Endodermal cell (in vitro differentiated cells): Measurements from ENCODE around the gene IL1RAP. TPM values are rescaled to one million over a fixed set of nuclear protein-coding genes. Genes with fewer than 3 reads are reported as not detected.

Experiments
- DNase-seq: peaks from one replicate; pipeline ENCODE4 v3.0.0-alpha.2; 2017
- H3K27ac ChIP-seq: 2 replicates; pipeline ENCODE4 v1.5.1; 2013; ENCODE audit warnings: mild to moderate bottlenecking, low read depth, low read length, moderate library complexity
- H3K27me3 ChIP-seq: 2 replicates; pipeline ENCODE4 v1.6.1; 2013; ENCODE audit warnings: mild to moderate bottlenecking, low read length, moderate library complexity; ENCODE audit not compliant: insufficient read depth, control insufficient read depth, poor library complexity, severe bottlenecking
- H3K36me3 ChIP-seq: 2 replicates; pipeline ENCODE4 v1.7.0; 2013; ENCODE audit warnings: mild to moderate bottlenecking, low read length, moderate library complexity; ENCODE audit not compliant: control insufficient read depth, insufficient read depth
- H3K4me1 ChIP-seq: one replicate; pipeline ENCODE4 v1.7.0; 2013; ENCODE audit warnings: low read length; ENCODE audit not compliant: control insufficient read depth, insufficient read depth
- H3K4me3 ChIP-seq: 2 replicates; pipeline ENCODE4 v1.5.1; 2013; ENCODE audit warnings: mild to moderate bottlenecking, low read length, moderate library complexity
- H3K9ac ChIP-seq: 2 replicates; pipeline ENCODE4 v1.6.1; 2013; ENCODE audit warnings: mild to moderate bottlenecking, low read length, moderate library complexity; ENCODE audit not compliant: poor library complexity, severe bottlenecking; ENCODE audit errors: extremely low read depth
- H3K9me3 ChIP-seq: 2 replicates; pipeline ENCODE4 v1.6.1; 2013; ENCODE audit warnings: mild to moderate bottlenecking, low read length, moderate library complexity; ENCODE audit not compliant: control insufficient read depth
- H3K27ac Mint-ChIP-seq: 2 replicates; pipeline ENCODE4 v1.8.0; 2020; ENCODE audit warnings: mixed read lengths
- H3K27me3 Mint-ChIP-seq: 2 replicates; pipeline ENCODE4 v1.8.0; 2021; ENCODE audit warnings: mild to moderate bottlenecking, mixed read lengths; ENCODE audit not compliant: insufficient read depth
- H3K36me3 Mint-ChIP-seq: 2 replicates; pipeline ENCODE4 v1.8.0; 2020; ENCODE audit warnings: low read depth, mixed read lengths
- H3K4me1 Mint-ChIP-seq: 2 replicates; pipeline ENCODE4 v1.8.0; 2020; ENCODE audit warnings: mixed read lengths
- H3K4me3 Mint-ChIP-seq: 2 replicates; pipeline ENCODE4 v1.8.0; 2020; ENCODE audit warnings: mild to moderate bottlenecking, moderate library complexity, mixed read lengths
- H3K9me3 Mint-ChIP-seq: 2 replicates; pipeline ENCODE4 v1.8.0; 2020; ENCODE audit warnings: mild to moderate bottlenecking, mixed read lengths
- WGBS, 2 experiments: methylation state at CpG; one replicate each; pipeline versions ENCODE4 v1.1.5 to v1.1.7; 2013; ENCODE audit warnings: missing lambda C conversion rate in 2 of 2, mixed read lengths in 1 of 2; ENCODE audit not compliant: insufficient coverage in 1 of 2, insufficient read length in 1 of 2; 5-methylcytosine and 5-hydroxymethylcytosine counted together
- total RNA-seq, 2 donors: library from RNA; stranded (reverse); fragmentation: NEBNext Ultra II Directional in 1 of 2; extraction: Animal tissue kit (Norgen Biotek cat#: 25700) in 1 of 2; gene quantifications; 2 replicates in 1 of 2; 3 replicates in 1 of 2; pipeline ENCODE4 v1.2.1, GENCODE V29; 2021
- TF ChIP-seq, protein P1 (sequence below): fragments of 200-600 bp; sonication (generic); conservative IDR thresholded peaks from 2 replicates; pipeline ENCODE4 v1.5.0; 2021; ENCODE audit warnings: antibody characterized with exemption, mild to moderate bottlenecking

Gene IL1RAP
- total RNA-seq, 2 donors from 2014 or later, result 2.6 to 6.0 TPM

DNA sequence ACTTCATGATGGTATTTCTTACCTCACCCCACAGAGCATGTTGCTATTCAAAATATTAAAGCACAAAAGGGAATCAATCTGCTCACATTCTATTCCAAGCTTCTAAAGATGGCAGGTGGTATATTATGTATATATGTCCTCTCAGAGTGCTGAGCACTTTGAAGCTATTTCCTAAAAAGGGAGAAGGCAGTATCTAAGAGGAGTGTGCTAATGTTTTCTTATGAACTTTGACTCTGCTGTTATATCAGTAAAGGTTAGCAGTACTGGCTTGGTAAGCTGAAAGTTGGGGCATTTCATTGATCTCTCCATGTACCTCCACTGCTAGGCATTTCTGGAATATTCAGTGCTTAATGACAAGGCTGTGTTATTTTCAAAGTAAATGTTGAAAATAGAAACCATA is 43.4 kb downstream of the IL1RAP start:
- H3K4me1 Mint-ChIP-seq, result peaks cover 22% of the 10 kb centered on the region

GRCh38 chr3:190558316-190558715 is 44.4 kb downstream of the IL1RAP start:
- no peaks in the 10 kb centered on the region for H3K36me3 Mint-ChIP-seq
- peaks cover 18% of the 10 kb centered on the region for H3K4me1 Mint-ChIP-seq
- Histone ChIP-seq H3K27ac (no peak overlapping the region), H3K27me3 (no peaks in the 10 kb centered on the region), H3K4me3 (no peak overlapping the region), H3K4me1 (no peaks in the 10 kb centered on the region), H3K9me3 (peaks cover 4% of the 10 kb centered on the region), H3K36me3 (no peaks in the 10 kb centered on the region), H3K9ac (no peak overlapping the region)
- H3K27ac Mint-ChIP-seq, result no peak overlapping the region
- TF ChIP-seq, protein P1, sequence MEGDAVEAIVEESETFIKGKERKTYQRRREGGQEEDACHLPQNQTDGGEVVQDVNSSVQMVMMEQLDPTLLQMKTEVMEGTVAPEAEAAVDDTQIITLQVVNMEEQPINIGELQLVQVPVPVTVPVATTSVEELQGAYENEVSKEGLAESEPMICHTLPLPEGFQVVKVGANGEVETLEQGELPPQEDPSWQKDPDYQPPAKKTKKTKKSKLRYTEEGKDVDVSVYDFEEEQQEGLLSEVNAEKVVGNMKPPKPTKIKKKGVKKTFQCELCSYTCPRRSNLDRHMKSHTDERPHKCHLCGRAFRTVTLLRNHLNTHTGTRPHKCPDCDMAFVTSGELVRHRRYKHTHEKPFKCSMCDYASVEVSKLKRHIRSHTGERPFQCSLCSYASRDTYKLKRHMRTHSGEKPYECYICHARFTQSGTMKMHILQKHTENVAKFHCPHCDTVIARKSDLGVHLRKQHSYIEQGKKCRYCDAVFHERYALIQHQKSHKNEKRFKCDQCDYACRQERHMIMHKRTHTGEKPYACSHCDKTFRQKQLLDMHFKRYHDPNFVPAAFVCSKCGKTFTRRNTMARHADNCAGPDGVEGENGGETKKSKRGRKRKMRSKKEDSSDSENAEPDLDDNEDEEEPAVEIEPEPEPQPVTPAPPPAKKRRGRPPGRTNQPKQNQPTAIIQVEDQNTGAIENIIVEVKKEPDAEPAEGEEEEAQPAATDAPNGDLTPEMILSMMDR, result no peak
- peaks cover 4% of the 10 kb centered on the region for H3K9me3 Mint-ChIP-seq
- H3K27me3 Mint-ChIP-seq, result no peaks in the 10 kb centered on the region
- no peak overlapping the region for H3K4me3 Mint-ChIP-seq
- 100% methylated on average over 1 of the region's 1 CpG; no CpG with 5 or more reads in 1 of the 2 experiments for WGBS, 2 experiments
- no peak for DNase-seq

More for the DNA sequence above, 43.4 kb downstream of the IL1RAP start:
- Mint-ChIP-seq H3K9me3 (peaks cover 6% of the 10 kb centered on the region), H3K36me3 (no peaks in the 10 kb centered on the region), H3K27ac (no peak overlapping the region), H3K4me3 (no peak overlapping the region), H3K27me3 (no peaks in the 10 kb centered on the region)
- no peaks in the 10 kb centered on the region for H3K36me3 ChIP-seq
- no peak overlapping the region for H3K27ac ChIP-seq
- no peak overlapping the region for H3K4me3 ChIP-seq
- no peaks in the 10 kb centered on the region for H3K27me3 ChIP-seq
- TF ChIP-seq, protein P1, result no peak
- peaks cover 4% of the 10 kb centered on the region for H3K9me3 ChIP-seq
- DNase-seq, result no peak
- H3K4me1 ChIP-seq, result no peaks in the 10 kb centered on the region
- H3K9ac ChIP-seq, result no peak overlapping the region

GRCh38 chr3:190558796-190559195 is 44.9 kb downstream of the IL1RAP start:
- no peak for DNase-seq
- no peaks in the 10 kb centered on the region for H3K36me3 ChIP-seq

More at GRCh38 chr3:190558796-190559195, 44.9 kb downstream of the IL1RAP start:
- Histone ChIP-seq H3K27me3 (no peaks in the 10 kb centered on the region), H3K27ac (no peak overlapping the region), H3K4me3 (no peak overlapping the region), H3K4me1 (no peaks in the 10 kb centered on the region), H3K9ac (no peak overlapping the region), H3K9me3 (peaks cover 4% of the 10 kb centered on the region)
- TF ChIP-seq, protein P1, result no peak
- 86% methylated on average over 2 of the region's 2 CpGs; no CpG with 5 or more reads in 1 of the 2 experiments for WGBS, 2 experiments
- Mint-ChIP-seq H3K36me3 (no peaks in the 10 kb centered on the region), H3K4me3 (no peak overlapping the region), H3K9me3 (peaks cover 4% of the 10 kb centered on the region), H3K27me3 (no peaks in the 10 kb centered on the region), H3K4me1 (peaks cover 18% of the 10 kb centered on the region), H3K27ac (no peak overlapping the region)
